HepG2 (cell line): ENCODE measurements around the gene CAPS. TPM values are rescaled to one million over a fixed set of nuclear protein-coding genes. Genes with fewer than 3 reads are reported as not detected.

ENCODE experiments used
- CENPX ChIP-seq: sonication (generic); formaldehyde crosslinking; IDR thresholded peaks from 2 replicates; pipeline ENCODE4 v1.9.0; 2021; ENCODE audit warnings: mild to moderate bottlenecking, missing genetic modification reagents, moderate library complexity
- HDAC2 ChIP-seq: sonication (generic); formaldehyde crosslinking; IDR thresholded peaks from 2 replicates; pipeline ENCODE4 v1.4.0; 2020; ENCODE audit warnings: missing genetic modification reagents
- PAXIP1 ChIP-seq: sonication (generic); formaldehyde crosslinking; conservative IDR thresholded peaks from 2 replicates; pipeline ENCODE4 v1.4.0; 2020; ENCODE audit warnings: mild to moderate bottlenecking, missing genetic modification reagents, moderate library complexity
- POGZ ChIP-seq: sonication (generic); formaldehyde crosslinking; IDR thresholded peaks from 2 replicates; pipeline ENCODE4 v1.4.0; 2020; ENCODE audit warnings: mild to moderate bottlenecking, missing genetic modification reagents
- POLR2AphosphoS2 ChIP-seq: IDR thresholded peaks from 2 replicates; pipeline ENCODE4 v1.6.1; 2011; ENCODE audit warnings: low read depth, low read length, improper control_type of control experiment
- POLR2AphosphoS5 ChIP-seq: IDR thresholded peaks from 2 replicates; pipeline ENCODE4 v1.6.1; 2012; ENCODE audit warnings: low read depth, low read length
- SAP130 ChIP-seq: IDR thresholded peaks from 2 replicates; pipeline ENCODE4 v1.6.1; 2016; ENCODE audit warnings: low read depth
- SIX4 ChIP-seq: sonication (generic); formaldehyde crosslinking; IDR thresholded peaks from 2 replicates; pipeline ENCODE4 v1.4.0; 2020; ENCODE audit warnings: missing genetic modification reagents
- SP140L ChIP-seq: sonication (generic); formaldehyde crosslinking; IDR thresholded peaks from 2 replicates; pipeline ENCODE4 v1.4.0; 2020; ENCODE audit warnings: missing genetic modification reagents, borderline replicate concordance
- TIGD3 ChIP-seq: sonication (generic); formaldehyde crosslinking; IDR thresholded peaks from 2 replicates; pipeline ENCODE4 v1.5.1; 2020; ENCODE audit warnings: mild to moderate bottlenecking, missing genetic modification reagents, borderline replicate concordance
- TRIM22 ChIP-seq: fragments of 450-650 bp; IDR thresholded peaks from 2 replicates; pipeline ENCODE4 v1.6.1; 2017
- XRCC5 ChIP-seq: fragments of 200-400 bp; formaldehyde crosslinking; optimal IDR thresholded peaks from 2 replicates; pipeline ENCODE3; 2017; ENCODE audit warnings: mild to moderate bottlenecking, low read length
- ZBTB37 ChIP-seq: sonication (generic); formaldehyde crosslinking; IDR thresholded peaks from 2 replicates; pipeline ENCODE4 v1.4.0; 2020; ENCODE audit warnings: mild to moderate bottlenecking, missing genetic modification reagents
- ZBTB49 ChIP-seq: sonication (generic); formaldehyde crosslinking; IDR thresholded peaks from 2 replicates; pipeline ENCODE4 v1.4.0; 2020; ENCODE audit warnings: missing genetic modification reagents, borderline replicate concordance
- ZFP36L1 ChIP-seq: sonication (generic); formaldehyde crosslinking; IDR thresholded peaks from 2 replicates; pipeline ENCODE4 v1.8.0; 2022; ENCODE audit warnings: mild to moderate bottlenecking, missing genetic modification reagents, moderate library complexity
- ZFX ChIP-seq: sonication (generic); formaldehyde crosslinking; IDR thresholded peaks from 2 replicates; pipeline ENCODE4 v1.4.0; 2020; ENCODE audit warnings: mild to moderate bottlenecking, low read depth, missing genetic modification reagents, moderate library complexity
- ZNF205 ChIP-seq: IDR thresholded peaks from 2 replicates; pipeline ENCODE4 v1.6.1; 2018; ENCODE audit warnings: missing biosample characterization, missing genetic modification reagents
- ZNF232 ChIP-seq: sonication (generic); formaldehyde crosslinking; IDR thresholded peaks from 2 replicates; pipeline ENCODE4 v1.4.0; 2020; ENCODE audit warnings: missing genetic modification reagents, borderline replicate concordance
- ZNF256 ChIP-seq: sonication (generic); formaldehyde crosslinking; conservative IDR thresholded peaks from 2 replicates; pipeline ENCODE4 v1.4.0; 2020; ENCODE audit warnings: missing genetic modification reagents
- ZSCAN21 ChIP-seq: sonication (generic); formaldehyde crosslinking; IDR thresholded peaks from 2 replicates; pipeline ENCODE4 v1.8.0; 2022; ENCODE audit warnings: mild to moderate bottlenecking, missing genetic modification reagents, moderate library complexity, borderline replicate concordance
- ZSCAN25 ChIP-seq: sonication (generic); formaldehyde crosslinking; IDR thresholded peaks from 2 replicates; pipeline ENCODE4 v1.8.0; 2022; ENCODE audit warnings: mild to moderate bottlenecking, missing genetic modification reagents
- polyA plus RNA-seq, 8 experiments: library from polyadenylated mRNA; depleted of rRNA in 3 of 8; stranded (reverse) in 7 of 8; unstranded in 1 of 8; fragments of >200 nt; fragmentation: Illumina TruSeq in 4 of 8; extraction: Trizol in 4 of 8; gene quantifications; 2 replicates each; pipeline versions ENCODE4 v1.2.1 to v1.2.3, GENCODE V29; 2011 to 2016; ENCODE audit warnings: low read depth in 4 of 8, missing spikeins in 1 of 8, mixed read lengths in 1 of 8; ENCODE audit not compliant: insufficient read depth in 1 of 8
- total RNA-seq, 5 experiments: library from RNA; depleted of rRNA; stranded (reverse); fragments of >200 nt; fragmentation: Illumina TruSeq; extraction: Trizol; gene quantifications; 2 replicates each; pipeline ENCODE4 v1.2.3, GENCODE V29; 2016; ENCODE audit warnings: low read depth in 1 of 5

Gene CAPS
- total and polyA plus RNA-seq, 2 of the 13 experiments (the other 11 are each of a cell fraction or from before 2014, with no cell fraction given): 3.1 TPM

- no peak for TF ChIP-seq ZBTB49 (CRISPR knock-in tag)
- no peak for TF ChIP-seq TRIM22
- 0 out of 2 replicates have a peak, but pooled peaks have one; percentile 53 for TF ChIP-seq ZBTB37
- no peak for TF ChIP-seq POLR2AphosphoS2
- TF ChIP-seq ZSCAN21: peak; percentile 59
- TF ChIP-seq ZFX: peak; percentile 25; the same call in 1 of the 2 replicates
- peak; percentile 18; the same call in 1 of the 2 replicates for TF ChIP-seq POLR2AphosphoS5
- TF ChIP-seq SIX4 (CRISPR knock-in tag): no peak
- peak; percentile 61; the same call in 1 of the 2 replicates for TF ChIP-seq ZNF205 (CRISPR knock-in tag)
- peak; percentile 93 for TF ChIP-seq PAXIP1 (CRISPR knock-in tag)
- TF ChIP-seq ZNF232 (CRISPR knock-in tag): no peak
- TF ChIP-seq HDAC2 (CRISPR knock-in tag): peak; percentile 47; the same call in 1 of the 2 replicates
- TF ChIP-seq TIGD3: no peak
- peak; percentile 54 for TF ChIP-seq XRCC5
- TF ChIP-seq CENPX (CRISPR knock-in tag): no peak
- TF ChIP-seq POGZ (CRISPR knock-in tag): peak; percentile 57
- TF ChIP-seq SP140L (CRISPR knock-in tag): 0 out of 2 replicates have a peak, but pooled peaks have one; percentile 41
- 0 out of 2 replicates have a peak, but pooled peaks have one; percentile 36 for TF ChIP-seq ZNF256 (CRISPR knock-in tag)
- peak; percentile 67 for TF ChIP-seq SAP130 (CRISPR knock-in tag)
- TF ChIP-seq ZSCAN25 (CRISPR knock-in tag): peak; percentile 67; the same call in 1 of the 2 replicates
- TF ChIP-seq ZFP36L1 (CRISPR knock-in tag): peak; percentile 56; the same call in 1 of the 2 replicates
Measured at GRCh38 chr19:5880604-5881078, 33.4 kb upstream of the CAPS start (continued).
